B cell (primary cell): ENCODE results near the gene ZBTB7A. TPM values are rescaled to one million over a fixed set of nuclear protein-coding genes. Genes with fewer than 3 reads are reported as not detected.

ENCODE experiments used
- ATAC-seq: fragments of 200-7000 bp; cut with Tn5 transposase; one replicate; pipeline ENCODE4 v1.10.0; 2021; ENCODE audit warnings: low read depth, mild to moderate bottlenecking, moderate number of reproducible peaks, moderate library complexity
- CTCF ChIA-PET: fragments of 350-600 bp; sonication (Branson Sonifier 250); formaldehyde crosslinking; loops from one replicate; lab custom pipeline; 2021; ENCODE audit warnings: antibody characterized with exemption, inconsistent platforms; lab: Charles Lee
- POLR2A ChIA-PET: fragments of 350-600 bp; sonication (Branson Sonifier 250); formaldehyde crosslinking; loops from one replicate; lab custom pipeline; 2021; ENCODE audit warnings: antibody characterized with exemption; lab: Charles Lee
- DNase-seq: peaks from one replicate; pipeline ENCODE4 v3.0.0; 2013
- H2AFZ ChIP-seq: 2 replicates; pipeline ENCODE4 v1.6.1; 2012; ENCODE audit warnings: mild to moderate bottlenecking, low read depth, low read length; ENCODE audit not compliant: insufficient read depth, poor library complexity, severe bottlenecking
- H3K27ac ChIP-seq, 2 donors: 1 replicate in 1 of 2; 2 replicates in 1 of 2; pipeline ENCODE4 v1.5.1; 2012 to 2013; ENCODE audit warnings: low read length in 2 of 2, mild to moderate bottlenecking in 2 of 2, moderate library complexity in 1 of 2
- H3K27me3 ChIP-seq, 4 experiments: fragments of 200-600 bp in 1 of 4; sonication (generic) in 1 of 4; replicated peaks in 1 of 4; 1 replicate in 2 of 4; 2 replicates in 2 of 4; pipeline versions ENCODE4 v1.6.1 to v1.7.0; 2013 to 2016; ENCODE audit warnings: low read length in 3 of 4, mild to moderate bottlenecking in 2 of 4, mixed read lengths in 1 of 4, moderate library complexity in 1 of 4; ENCODE audit not compliant: insufficient read depth in 4 of 4, control insufficient read depth in 3 of 4; ENCODE audit errors: control extremely low read depth in 1 of 4
- H3K36me3 ChIP-seq, 2 experiments: replicated peaks in 1 of 2; 1 replicate in 1 of 2; 2 replicates in 1 of 2; pipeline versions ENCODE4 v1.6.1 to v1.7.1; 2013; ENCODE audit warnings: low read length in 1 of 2; ENCODE audit not compliant: insufficient read depth in 2 of 2, control insufficient read depth in 1 of 2; ENCODE audit errors: control extremely low read depth in 1 of 2, extremely low read depth in 1 of 2
- H3K4me1 ChIP-seq, 2 donors: fragments of 200-600 bp in 1 of 2; sonication (generic) in 1 of 2; 1 replicate in 1 of 2; 2 replicates in 1 of 2; pipeline versions ENCODE4 v1.5.1 to v1.6.1; 2013 to 2017; ENCODE audit warnings: low read length in 2 of 2; ENCODE audit not compliant: control insufficient read depth in 2 of 2, insufficient read depth in 2 of 2
- H3K4me2 ChIP-seq: replicated peaks from 2 replicates; pipeline ENCODE3; 2012; ENCODE audit warnings: mild to moderate bottlenecking, low read depth, low read length; ENCODE audit not compliant: poor library complexity, severe bottlenecking
- H3K4me3 ChIP-seq, 5 experiments: fragments of 200-600 bp in 1 of 5; sonication (generic) in 1 of 5; 1 replicate in 3 of 5; 2 replicates in 2 of 5; pipeline versions ENCODE4 v1.5.1 to v1.7.0; 2011 to 2016; ENCODE audit warnings: low read length in 4 of 5, mild to moderate bottlenecking in 4 of 5, low read depth in 2 of 5, control low read depth in 1 of 5, moderate library complexity in 1 of 5; ENCODE audit not compliant: insufficient read depth in 1 of 5; ENCODE audit errors: control extremely low read depth in 1 of 5, extremely low read depth in 1 of 5
- H3K79me2 ChIP-seq: fragments of 200-600 bp; sonication (generic); one replicate; pipeline ENCODE4 v1.6.0; 2016; ENCODE audit warnings: low read length; ENCODE audit not compliant: control insufficient read depth, insufficient read depth
- H3K9ac ChIP-seq: fragments of 200-600 bp; sonication (generic); 2 replicates; pipeline ENCODE4 v1.6.1; 2017; ENCODE audit warnings: mild to moderate bottlenecking, low read length, moderate library complexity
- H3K9me3 ChIP-seq, 3 donors: one replicate each; pipeline versions ENCODE4 v1.6.1 to v1.7.1; 2013; ENCODE audit warnings: low read length in 2 of 3; ENCODE audit not compliant: control insufficient read depth in 2 of 3, insufficient read depth in 1 of 3; ENCODE audit errors: control extremely low read depth in 1 of 3
- H4K20me1 ChIP-seq: 2 replicates; pipeline ENCODE4 v1.6.0; 2012; ENCODE audit warnings: mild to moderate bottlenecking, low read length; ENCODE audit not compliant: insufficient read depth, control insufficient read depth, poor library complexity, severe bottlenecking
- H3K27ac Mint-ChIP-seq: one replicate; pipeline ENCODE4 v1.8.0; 2021; ENCODE audit warnings: mixed read lengths
- H3K27me3 Mint-ChIP-seq: one replicate; pipeline ENCODE4 v1.8.0; 2021; ENCODE audit warnings: mixed read lengths
- H3K4me1 Mint-ChIP-seq: one replicate; pipeline ENCODE4 v1.8.0; 2021; ENCODE audit warnings: mixed read lengths
- H3K4me3 Mint-ChIP-seq: one replicate; pipeline ENCODE4 v1.8.0; 2021; ENCODE audit warnings: mixed read lengths
- H3K9me3 Mint-ChIP-seq: one replicate; pipeline ENCODE4 v1.8.0; 2022; ENCODE audit warnings: mixed read lengths; ENCODE audit not compliant: insufficient read depth
- CTCF ChIP-seq: fragments of 200-600 bp; IDR thresholded peaks from one replicate; pipeline ENCODE4 v1.8.0; 2022; ENCODE audit warnings: antibody characterized with exemption, mild to moderate bottlenecking
- EZH2 ChIP-seq: IDR thresholded peaks from 2 replicates; pipeline ENCODE4 v1.6.1; 2012; ENCODE audit warnings: borderline replicate concordance, low read depth, mild to moderate bottlenecking, moderate library complexity, low read length; ENCODE audit not compliant: insufficient read depth, poor library complexity, severe bottlenecking
- WGBS: methylation state at CpG from one replicate; pipeline ENCODE4 v1.1.5; 2013; ENCODE audit warnings: missing lambda C conversion rate; ENCODE audit not compliant: insufficient coverage; 5-methylcytosine and 5-hydroxymethylcytosine counted together
- intact Hi-C: fragments of 100-400 bp; cut with micrococcal nuclease; formaldehyde crosslinking; loops from one replicate; pipeline ENCODE4 v1.10.0; 2022
- polyA plus RNA-seq: library from polyadenylated mRNA; depleted of rRNA; stranded (reverse); fragments of >200 nt; gene quantifications from 2 replicates; pipeline ENCODE4 v1.2.3, GENCODE V29; 2012
- total RNA-seq, 2 donors: library from RNA; stranded (reverse); fragments of 120-200 nt in 1 of 2; gene quantifications; 1 replicate in 1 of 2; 2 replicates in 1 of 2; pipeline versions ENCODE4 v1.2.3 to v1.2.4, GENCODE V29; 2013 to 2022

Gene ZBTB7A
- total and polyA plus RNA-seq, 2 donors (not counting 1 experiment from before 2014, with no cell fraction given): 24.8 to 62.6 TPM

- peaks cover 17% of the 10 kb centered on the region for H3K4me1 Mint-ChIP-seq
- peak overlapping the region; percentile 74 for H3K27ac Mint-ChIP-seq
- peak overlapping the region; percentile 79 for H2AFZ ChIP-seq
- no peaks in the 10 kb centered on the region for H4K20me1 ChIP-seq
- peak overlapping the region; percentile 50 for H3K9ac ChIP-seq
- H3K4me1 ChIP-seq: peaks cover 19 to 24% of the 10 kb centered on the region in 2 donors
- peak overlapping the region in 4 of 5 experiments; percentile 17 to 46 (median 42) for H3K4me3 ChIP-seq
- peaks cover 0 to 2% (median 0%) of the 10 kb centered on the region in 3 donors for H3K9me3 ChIP-seq
- DNase-seq (peak; percentile 48), ATAC-seq (peak; percentile 55)
- H3K36me3 ChIP-seq: peaks cover 0 to 10% of the 10 kb centered on the region in 2 experiments
- no peaks in the 10 kb centered on the region for H3K9me3 Mint-ChIP-seq
- H3K27ac ChIP-seq: peak overlapping the region; percentile 62 to 74
- ChIA-PET CTCF (interaction anchor here (0.7 to 2.4 kb wide), 5 partner anchors 7 to 243 kb away, joined by 3 to 9 read pairs (median 4); no protein-coding TSS in a partner anchor), POLR2A (interaction anchor here (0.7 to 0.8 kb wide), 2 partner anchors 12 to 24 kb away, joined by 5 to 6 read pairs; no protein-coding TSS in a partner anchor)
- no peaks in the 10 kb centered on the region for H3K79me2 ChIP-seq
- peak overlapping the region; percentile 78 for H3K4me2 ChIP-seq
- intact Hi-C loops: no loop called here
- no peaks in the 10 kb centered on the region for H3K27me3 Mint-ChIP-seq
- no peaks in the 10 kb centered on the region for H3K27me3 ChIP-seq
- H3K4me3 Mint-ChIP-seq: peak overlapping the region; percentile 62
- TF ChIP-seq CTCF: no peak
- TF ChIP-seq EZH2: no peak
- 20% methylated on average over 26 of the region's 26 CpGs for WGBS
These were observed 22.8 kb upstream of the ZBTB7A start for GRCh38 chr19:4089400-4089908.

- H3K27ac Mint-ChIP-seq: peak overlapping the region; percentile 74
- WGBS: 8% methylated on average over 2 of the region's 2 CpGs
- ChIA-PET POLR2A (interaction anchor here (0.7 to 0.8 kb wide), 2 partner anchors 11 to 23 kb away, joined by 5 to 6 read pairs; no protein-coding TSS in a partner anchor), CTCF (interaction anchor here (0.7 to 2.4 kb wide), 5 partner anchors 8 to 242 kb away, joined by 3 to 9 read pairs (median 4); no protein-coding TSS in a partner anchor)
- Histone ChIP-seq H3K9me3 (peaks cover 0 to 4% (median 0%) of the 10 kb centered on the region in 3 donors), H2AFZ (peak overlapping the region; percentile 79), H3K36me3 (peaks cover 0 to 10% of the 10 kb centered on the region in 2 experiments), H4K20me1 (no peaks in the 10 kb centered on the region), H3K9ac (peak overlapping the region; percentile 50), H3K27ac (peak overlapping the region; percentile 62 to 74), H3K4me2 (peak overlapping the region; percentile 78), H3K79me2 (no peaks in the 10 kb centered on the region), H3K27me3 (no peaks in the 10 kb centered on the region), H3K4me3 (peak overlapping the region in 4 of 5 experiments; percentile 17 to 46 (median 42)), H3K4me1 (peaks cover 24 to 28% of the 10 kb centered on the region in 2 donors)
- DNase-seq: no peak
- peak overlapping the region; percentile 62 for H3K4me3 Mint-ChIP-seq
- no peak for TF ChIP-seq EZH2
- TF ChIP-seq CTCF: no peak
- no peaks in the 10 kb centered on the region for H3K9me3 Mint-ChIP-seq
- intact Hi-C loops: no loop called here
- H3K27me3 Mint-ChIP-seq: no peaks in the 10 kb centered on the region
- peaks cover 19% of the 10 kb centered on the region for H3K4me1 Mint-ChIP-seq
- ATAC-seq: no peak
These were observed 22.3 kb upstream of the ZBTB7A start for GRCh38 chr19:4088975-4089374.
